Activated T-cell treated with anti-CD3 and anti-CD28 coated beads, Interleukin-2, amount 50 U/mL, for 72 hours (primary cell): ENCODE data around the gene FBXL2. TPM values are rescaled to one million over a fixed set of nuclear protein-coding genes. Genes with fewer than 3 reads are reported as not detected.
"Not testable (repeated sequence)": the region's sequence is repeated elsewhere in the genome, so short reads cannot be mapped to it uniquely, and the experiment has no call there.

Experiments used
- ATAC-seq, 2 donors: fragments of 150-1000 bp; cut with Tn5 transposase; replicated peaks in 1 of 2; 2 replicates each; pipeline ENCODE4 v1.10.0; 2021; ENCODE audit warnings: moderate library complexity in 2 of 2, mild to moderate bottlenecking in 1 of 2
- DNase-seq, 2 donors: peaks; one replicate each; pipeline ENCODE4 v3.0.0; 2021 to 2022; ENCODE audit warnings: mixed read lengths in 1 of 2
- H3K27ac Mint-ChIP-seq: one replicate; pipeline ENCODE4 v1.8.0; 2022; ENCODE audit warnings: mild to moderate bottlenecking, moderate library complexity, mixed read lengths
- H3K27me3 Mint-ChIP-seq: one replicate; pipeline ENCODE4 v1.8.0; 2022; ENCODE audit warnings: low read depth, mixed read lengths
- H3K36me3 Mint-ChIP-seq, 2 donors: one replicate each; pipeline ENCODE4 v1.8.0; 2022; ENCODE audit warnings: mixed read lengths in 2 of 2, mild to moderate bottlenecking in 1 of 2; ENCODE audit not compliant: insufficient read depth in 2 of 2
- H3K4me1 Mint-ChIP-seq: one replicate; pipeline ENCODE4 v1.8.0; 2022; ENCODE audit warnings: low read depth, mixed read lengths
- H3K4me3 Mint-ChIP-seq, 2 donors: one replicate each; pipeline ENCODE4 v1.8.0; 2022; ENCODE audit warnings: mild to moderate bottlenecking in 2 of 2, mixed read lengths in 2 of 2, moderate library complexity in 2 of 2
- H3K9me3 Mint-ChIP-seq, 2 donors: one replicate each; pipeline ENCODE4 v1.8.0; 2022; ENCODE audit warnings: mixed read lengths in 2 of 2
- total RNA-seq, 2 donors: library from RNA; stranded (reverse); gene quantifications; one replicate each; pipeline ENCODE4 v1.2.3, GENCODE V29; 2022

Gene FBXL2
- total RNA-seq, 2 donors from 2014 or later = 0.09 TPM; not detected in 1

DNA sequence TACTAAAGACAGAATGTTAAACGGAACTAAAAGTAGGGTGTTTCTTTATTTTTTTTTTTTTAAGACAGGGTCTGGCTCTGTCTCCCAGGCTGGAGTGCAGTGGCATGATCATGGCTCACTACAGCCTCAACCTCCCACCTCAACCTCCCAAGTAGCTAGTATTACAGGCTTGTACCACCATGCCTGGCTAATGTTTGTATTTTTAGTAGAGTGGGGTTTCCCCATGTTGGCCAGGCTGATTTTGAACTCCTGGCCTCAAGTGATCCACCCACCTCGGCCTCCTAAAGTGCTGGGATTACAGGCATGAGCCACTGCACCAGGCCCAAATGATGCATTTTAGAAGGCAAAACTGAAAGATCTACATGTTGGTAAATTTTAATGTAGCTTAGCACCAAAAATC lies 152.1 kb downstream of the FBXL2 start:
- H3K4me1 Mint-ChIP-seq = peaks cover 80% of the 10 kb centered on the region
- H3K4me3 Mint-ChIP-seq = peak overlapping the region in 1 of 2 donors; percentile 63
- not testable (repeated sequence) for ATAC-seq, H3K36me3 Mint-ChIP-seq, H3K9me3 Mint-ChIP-seq, H3K27me3 Mint-ChIP-seq, DNase-seq
- peak overlapping the region; percentile 85 for H3K27ac Mint-ChIP-seq

DNA sequence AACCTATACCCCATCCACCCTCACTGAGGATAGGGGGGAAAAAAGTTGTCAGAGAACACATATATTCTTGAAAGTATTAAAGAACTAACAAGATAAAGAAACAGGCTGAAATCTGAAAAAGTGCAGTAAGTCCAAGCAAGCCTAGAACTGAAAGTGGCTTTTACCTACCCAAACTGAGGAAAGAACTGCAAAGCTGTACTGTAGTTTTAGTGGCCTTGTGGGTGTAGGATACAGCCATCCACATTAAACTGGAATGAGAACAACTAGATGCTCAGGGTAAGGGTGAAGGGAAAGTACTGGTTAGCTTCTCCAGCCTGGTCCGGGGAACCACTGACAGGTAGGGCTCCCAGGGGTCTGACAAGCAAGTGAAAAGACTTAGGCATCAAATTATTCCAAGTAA lies 152.8 kb downstream of the FBXL2 start:
- peak overlapping the region; percentile 85 for H3K27ac Mint-ChIP-seq
- no peaks in the 10 kb centered on the region for H3K36me3 Mint-ChIP-seq
- H3K4me3 Mint-ChIP-seq = peak overlapping the region in 1 of 2 donors; percentile 63
- H3K9me3 Mint-ChIP-seq = no peaks in the 10 kb centered on the region
- ATAC-seq = peak in 1 of 2 donors; percentile 44
- H3K4me1 Mint-ChIP-seq = peaks cover 85% of the 10 kb centered on the region
- no peaks in the 10 kb centered on the region for H3K27me3 Mint-ChIP-seq
- no peak for DNase-seq

DNA sequence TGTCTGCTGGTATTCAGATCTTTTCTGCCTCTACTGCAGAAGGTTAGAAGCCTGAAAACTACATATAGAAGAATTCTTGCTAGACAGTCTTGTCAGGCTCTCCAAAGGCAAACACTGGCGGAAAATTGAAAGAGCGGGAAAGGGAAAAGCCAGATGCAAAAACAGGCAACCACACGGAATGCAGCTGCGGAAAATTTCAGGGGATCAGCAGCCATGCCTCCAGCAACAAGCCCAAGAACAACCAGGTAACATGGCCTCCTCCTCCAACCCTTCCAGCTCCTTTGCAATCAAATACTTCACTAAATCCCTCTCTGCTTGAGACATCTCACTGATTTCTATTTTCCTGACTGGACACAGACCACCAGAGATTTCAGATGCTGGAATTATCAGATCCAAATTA lies 153.3 kb downstream of the FBXL2 start:
- H3K27me3 Mint-ChIP-seq = no peaks in the 10 kb centered on the region
- ATAC-seq = no peak
- H3K4me1 Mint-ChIP-seq = peaks cover 90% of the 10 kb centered on the region
- no peak for DNase-seq
- H3K36me3 Mint-ChIP-seq = no peaks in the 10 kb centered on the region
- peak overlapping the region; percentile 85 for H3K27ac Mint-ChIP-seq
- H3K9me3 Mint-ChIP-seq = no peaks in the 10 kb centered on the region
- H3K4me3 Mint-ChIP-seq = peak overlapping the region in 1 of 2 donors; percentile 63

DNA sequence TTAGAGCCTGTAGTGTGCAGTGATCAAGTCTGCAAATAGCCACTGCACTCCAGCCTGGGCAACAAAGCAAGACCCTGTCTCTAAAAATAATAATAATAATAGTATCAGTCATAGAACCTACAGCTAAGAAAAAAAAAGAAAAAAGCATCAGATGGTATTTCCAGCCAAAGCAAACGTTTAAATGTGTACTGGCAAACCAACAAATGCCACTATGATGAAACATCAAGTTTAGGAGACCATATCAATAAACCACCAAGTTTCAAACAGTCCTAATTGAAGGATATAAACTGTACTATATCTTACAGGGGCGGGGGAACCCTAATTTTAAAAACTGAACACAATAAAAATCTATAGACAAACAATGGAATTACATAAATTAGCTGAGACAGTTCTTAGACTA lies 156.6 kb downstream of the FBXL2 start:
- no peak for DNase-seq
- H3K9me3 Mint-ChIP-seq = no peaks in the 10 kb centered on the region
- H3K27ac Mint-ChIP-seq = no peak overlapping the region
- peak overlapping the region in 1 of 2 donors; percentile 52 for H3K4me3 Mint-ChIP-seq
- no peak for ATAC-seq
- peaks cover 94% of the 10 kb centered on the region for H3K4me1 Mint-ChIP-seq
- no peaks in the 10 kb centered on the region for H3K27me3 Mint-ChIP-seq
- no peaks in the 10 kb centered on the region for H3K36me3 Mint-ChIP-seq

Other genes with a start within 250 kb of the FBXL2 start
- 10 to 100 TPM; 54.1 to 55.0 TPM for gene GLB1, start 180.3 kb upstream of the FBXL2 start, total RNA-seq
- gene TMPPE, start 180.3 kb upstream of the FBXL2 start, total RNA-seq = 1 to 10 TPM; 5.5 to 7.6 TPM
- gene CRTAP, start 163.4 kb upstream of the FBXL2 start, total RNA-seq = 10 to 100 TPM; 44.0 to 62.1 TPM
- gene SUSD5, start 58.6 kb upstream of the FBXL2 start, total RNA-seq = not detected
- 10 to 100 TPM; 59.6 to 64.6 TPM for gene UBP1, start 163.0 kb downstream of the FBXL2 start, total RNA-seq